Heart left ventricle (tissue), 13 donors: ENCODE measurements around the gene FBL.
"Not testable (repeated sequence)": the region's sequence is repeated elsewhere in the genome, so short reads cannot be mapped to it uniquely, and the experiment has no call there.

ENCODE experiments used
- CTCF ChIP-seq, 12 donors: fragments of 200-600 bp; sonication (generic) in 4 of 12; IDR thresholded peaks; one replicate each; pipeline versions ENCODE4 v1.5.0 to v1.8.0; 2018 to 2022; ENCODE audit warnings: antibody characterized with exemption in 12 of 12, mild to moderate bottlenecking in 5 of 12
- POLR2A ChIP-seq, 2 donors: fragments of 450-650 bp; IDR thresholded peaks; one replicate each; pipeline ENCODE4 v1.6.1; 2017; ENCODE audit warnings: antibody characterized with exemption in 2 of 2, mild to moderate bottlenecking in 2 of 2, moderate library complexity in 2 of 2
- donor health status: ischemic (EF 13 %, LVEDD 7.1; RV severe dilation, severe dysfunction).
- donor health status: DM: no; HTN: yes; CAD: no.
- donor health status: DM: no; HTN: no; CAD: no.
- donor health status: ischemic (EF 25% LVEDD 6.9; RV normal size, moderate dysfunction).
- donor health status: ischemic (EF 25% LVEDD 5.7; RV mildly dilated, moderate dysfunction).
- donor health status: ischemic (EF 35%, LVEDD 5.7; RV mildly dilated, moderate dysfunction).
- donor health status: nonischemic (EF 11% LVEDD 7.7; RV severe dilation, severe dysfunction).
- donor health status: DM: yes; HTN: yes; CAD: no.
- donor health status: PGD.
- donor health status: ischemic (EF 29% LVEDD 5.4; RV normal size, mild dysfunction).
- donor health status: nonischemic (EF 23%, LVEDD 6.1; RV moderate dilation, normal function).

GRCh38 chr19:39894236-39894606 is 48.0 kb upstream of the FBL start:
- TF ChIP-seq POLR2A, CTCF (IDR thresholded peaks at IDR 0.05): not testable (repeated sequence)
